Activated T-cell treated with anti-CD3 and anti-CD28 coated beads for 1 hour (primary cell): Measurements from ENCODE around the gene PSME3.
"Not testable (repeated sequence)": the region's sequence is repeated elsewhere in the genome, so short reads cannot be mapped to it uniquely, and the experiment has no call there.

ENCODE experiments used
- DNase-seq: peaks from one replicate; pipeline ENCODE4 v3.0.0-alpha.2; 2020; ENCODE audit warnings: low read depth

Gene PSME3

GRCh38 chr17:42878123-42878880 is 45.1 kb downstream of the PSME3 start:
- DNase-seq = no peak

DNA sequence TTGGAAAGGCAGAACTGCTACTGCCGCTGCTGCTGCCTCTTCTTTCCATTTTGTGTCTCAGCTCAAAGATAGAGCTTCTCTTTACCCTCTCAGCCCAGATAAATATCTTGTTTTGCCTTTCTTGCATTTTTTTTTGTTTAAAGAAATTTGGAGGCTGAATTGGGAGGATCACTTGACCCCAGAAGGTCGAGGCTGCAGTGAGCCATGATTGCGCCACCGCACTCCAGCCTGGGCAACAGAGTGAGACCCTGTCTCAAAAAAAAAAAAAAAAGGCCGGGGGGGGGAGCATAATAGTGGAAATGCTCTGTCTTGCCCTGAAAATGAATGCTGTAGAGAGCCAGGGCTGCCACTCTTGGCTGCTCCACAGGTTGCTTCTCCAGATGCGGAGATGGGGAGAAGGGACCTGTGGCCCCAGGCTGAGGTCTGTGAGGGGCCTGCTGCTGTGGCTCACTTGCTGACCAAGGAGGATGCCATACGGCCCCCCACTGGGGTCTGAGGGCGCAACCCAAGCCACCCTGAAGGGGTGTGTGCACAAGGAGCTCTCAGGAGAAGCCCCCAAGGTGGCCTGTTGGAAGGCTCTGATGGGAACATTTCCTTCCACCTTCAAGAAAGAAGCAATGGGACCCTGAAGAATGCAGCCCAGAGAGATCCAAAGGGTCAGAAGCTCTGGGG is 45.9 kb downstream of the PSME3 start:
- no peak for DNase-seq

- DNase-seq = no peak
Observed at GRCh38 chr17:42879596-42879985, 46.4 kb downstream of the PSME3 start.

GRCh38 chr17:42880776-42881310 is 47.6 kb downstream of the PSME3 start:
- DNase-seq = no peak

GRCh38 chr17:42881706-42882105 is 48.5 kb downstream of the PSME3 start:
- not testable (repeated sequence) for DNase-seq

DNA sequence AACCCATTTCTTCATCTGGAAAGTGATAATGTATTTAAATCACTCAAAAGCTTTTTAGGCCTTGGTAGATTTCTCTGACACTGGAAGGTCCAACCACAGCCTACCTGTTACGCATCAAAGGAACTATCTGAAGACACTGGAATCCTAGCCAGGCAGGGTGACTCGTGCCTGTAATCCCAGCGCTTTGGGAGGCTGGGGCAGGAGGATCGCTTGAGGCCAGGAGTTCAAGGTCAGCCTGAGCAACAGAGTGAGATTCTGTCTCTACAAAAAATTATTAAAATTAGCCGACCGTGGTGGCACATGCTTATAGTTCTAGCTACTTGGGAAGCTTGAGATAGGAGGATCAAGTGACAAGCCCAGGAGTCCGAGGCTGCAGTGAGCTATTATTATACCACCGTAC is 49.0 kb downstream of the PSME3 start:
- DNase-seq = no peak

DNA sequence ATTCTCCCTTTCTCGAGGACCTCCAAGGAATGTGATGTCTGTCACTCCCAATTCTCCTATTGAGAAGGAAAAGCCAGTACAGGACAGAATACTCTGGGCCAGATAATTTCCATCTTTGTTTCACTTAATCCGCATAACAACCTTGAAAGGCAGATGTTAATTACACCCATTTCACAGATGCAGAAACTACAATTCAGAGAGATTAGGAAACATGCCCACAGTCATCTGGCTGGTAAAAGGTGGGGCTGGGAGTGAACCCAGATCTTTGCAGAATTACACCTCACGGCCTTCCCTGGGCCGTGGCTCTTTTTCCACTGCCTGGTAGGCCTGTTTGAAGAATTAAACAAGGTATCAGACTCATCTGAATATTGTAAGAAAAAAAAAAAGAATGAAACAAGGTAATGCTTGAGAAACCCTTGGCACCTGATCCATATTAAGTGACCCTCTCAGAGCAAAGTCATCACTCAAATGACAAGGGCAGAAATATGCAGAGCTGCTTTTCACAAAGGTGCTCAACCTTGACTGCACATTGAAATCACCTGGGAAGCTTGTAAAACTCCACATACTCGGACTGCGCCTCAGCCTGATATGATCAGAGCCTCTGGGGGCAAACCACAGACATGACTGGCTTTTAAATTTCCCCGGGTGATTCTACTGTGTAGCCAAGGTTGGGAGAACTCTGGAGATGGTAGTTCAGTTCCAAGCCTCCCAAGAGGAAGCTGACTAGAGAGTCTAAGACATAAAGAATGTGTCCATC is 50.8 kb downstream of the PSME3 start:
- no peak for DNase-seq

DNA sequence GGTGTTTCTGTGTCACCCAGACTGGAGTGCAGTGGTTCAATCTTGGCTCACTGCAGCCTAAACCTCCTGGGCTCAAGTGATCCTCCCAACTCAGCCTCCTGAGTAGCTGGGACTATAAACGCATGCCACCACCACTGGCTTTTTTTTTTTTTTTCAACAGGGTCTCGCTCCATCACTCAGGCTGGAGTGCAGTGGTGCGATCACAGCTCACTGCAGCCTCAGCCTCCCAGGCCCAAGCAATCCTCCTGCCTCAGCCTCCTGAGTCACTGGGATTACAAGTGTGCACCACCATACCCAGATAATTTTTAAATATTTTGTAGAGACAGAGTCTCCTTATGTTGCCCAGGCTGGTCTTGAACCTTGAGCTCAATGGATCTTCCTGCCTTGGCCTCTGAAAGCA is 52.6 kb downstream of the PSME3 start:
- DNase-seq = not testable (repeated sequence)

GRCh38 chr17:42886283-42887176 is 53.3 kb downstream of the PSME3 start:
- no peak for DNase-seq

- DNase-seq = no peak
Observed at GRCh38 chr17:42889809-42890208, 56.6 kb downstream of the PSME3 start.

GRCh38 chr17:42891539-42892152 is 58.4 kb downstream of the PSME3 start:
- DNase-seq = no peak

DNA sequence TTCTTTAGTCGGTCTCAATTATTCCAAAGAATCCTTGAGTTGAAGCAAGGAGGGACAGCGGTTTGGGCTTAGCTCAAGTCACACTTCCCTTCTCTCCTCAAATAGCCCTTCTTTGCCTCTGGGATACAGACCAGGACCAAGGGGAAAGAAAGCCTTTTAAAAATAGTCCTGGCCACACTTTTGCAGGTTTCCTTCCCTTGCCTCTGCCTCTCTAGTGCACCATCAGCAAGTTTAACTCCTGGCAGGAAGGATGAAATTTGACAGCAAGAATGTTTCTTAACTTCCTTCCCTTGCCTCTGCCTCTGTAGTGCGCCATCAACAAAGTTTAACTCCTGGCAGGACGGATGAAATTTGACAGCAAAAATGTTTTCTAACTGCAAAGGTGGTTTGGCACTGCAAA is 60.2 kb downstream of the PSME3 start:
- no peak for DNase-seq
